DOHH2 (cell line): ENCODE results near the gene SNW1.

Experiments
- EZH2phosphoT487 ChIP-seq: fragments of 200-600 bp; sonication (generic); IDR thresholded peaks from 2 replicates; pipeline ENCODE4 v1.6.1; 2017; ENCODE audit warnings: borderline replicate concordance, mild to moderate bottlenecking, antibody characterized with exemption, low read length, moderate library complexity, mixed read lengths
- TF ChIP-seq, protein P1 (sequence below): fragments of 200-600 bp; sonication (generic); IDR thresholded peaks from one replicate; pipeline ENCODE4 v1.5.1; 2014; ENCODE audit warnings: antibody characterized with exemption, mild to moderate bottlenecking, low read depth, low read length; ENCODE audit not compliant: poor library complexity, severe bottlenecking

DNA sequence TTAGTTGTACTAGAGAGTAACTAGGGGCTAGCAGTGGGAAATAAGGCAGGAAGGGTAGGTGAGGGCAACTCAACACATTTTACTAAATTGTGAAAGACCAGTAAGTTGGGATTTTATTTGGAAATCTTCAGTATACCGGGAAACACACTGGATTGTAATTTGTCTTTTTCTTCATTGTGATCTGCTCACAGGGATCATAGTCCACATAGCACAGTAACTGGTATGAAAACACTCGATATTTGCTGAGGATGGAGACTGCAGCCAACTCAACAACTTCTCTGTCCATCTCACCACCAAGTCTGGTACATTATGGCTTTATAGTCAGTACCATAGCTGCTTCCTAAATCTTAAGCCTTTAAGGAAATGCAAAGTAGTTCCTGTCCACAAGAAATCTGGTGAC lies 50.6 kb downstream of the SNW1 start:
- TF ChIP-seq, protein P1, sequence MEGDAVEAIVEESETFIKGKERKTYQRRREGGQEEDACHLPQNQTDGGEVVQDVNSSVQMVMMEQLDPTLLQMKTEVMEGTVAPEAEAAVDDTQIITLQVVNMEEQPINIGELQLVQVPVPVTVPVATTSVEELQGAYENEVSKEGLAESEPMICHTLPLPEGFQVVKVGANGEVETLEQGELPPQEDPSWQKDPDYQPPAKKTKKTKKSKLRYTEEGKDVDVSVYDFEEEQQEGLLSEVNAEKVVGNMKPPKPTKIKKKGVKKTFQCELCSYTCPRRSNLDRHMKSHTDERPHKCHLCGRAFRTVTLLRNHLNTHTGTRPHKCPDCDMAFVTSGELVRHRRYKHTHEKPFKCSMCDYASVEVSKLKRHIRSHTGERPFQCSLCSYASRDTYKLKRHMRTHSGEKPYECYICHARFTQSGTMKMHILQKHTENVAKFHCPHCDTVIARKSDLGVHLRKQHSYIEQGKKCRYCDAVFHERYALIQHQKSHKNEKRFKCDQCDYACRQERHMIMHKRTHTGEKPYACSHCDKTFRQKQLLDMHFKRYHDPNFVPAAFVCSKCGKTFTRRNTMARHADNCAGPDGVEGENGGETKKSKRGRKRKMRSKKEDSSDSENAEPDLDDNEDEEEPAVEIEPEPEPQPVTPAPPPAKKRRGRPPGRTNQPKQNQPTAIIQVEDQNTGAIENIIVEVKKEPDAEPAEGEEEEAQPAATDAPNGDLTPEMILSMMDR = no peak
- TF ChIP-seq EZH2phosphoT487 = no peak
